GM23338 (cell line): Measurements from ENCODE around the gene COL16A1. TPM values are rescaled to one million over a fixed set of nuclear protein-coding genes. Genes with fewer than 3 reads are reported as not detected.

Source experiments
- ATAC-seq: fragments of 200-7000 bp; cut with Tn5 transposase; 3 replicates; pipeline ENCODE4 v1.9.1; 2020
- DNase-seq: peaks from one replicate; pipeline ENCODE4 v3.0.0-alpha.2; 2015; ENCODE audit warnings: low spot score
- H2AFZ ChIP-seq: fragments of 200-600 bp; sonication (generic); 2 replicates; pipeline ENCODE4 v1.8.0; 2016; ENCODE audit warnings: antibody characterized with exemption, mild to moderate bottlenecking, moderate library complexity
- H3F3A ChIP-seq: fragments of 200-600 bp; sonication (generic); replicated peaks from 2 replicates; pipeline ENCODE4 v1.8.0; 2017; ENCODE audit warnings: antibody characterized with exemption, mixed run types, low read depth
- H3K27ac ChIP-seq: fragments of 200-600 bp; sonication (generic); 2 replicates; pipeline ENCODE4 v1.6.1; 2016; ENCODE audit warnings: low read depth
- H3K27me3 ChIP-seq: fragments of 200-600 bp; sonication (generic); 2 replicates; pipeline ENCODE4 v1.8.0; 2016; ENCODE audit warnings: mild to moderate bottlenecking, mixed run types, moderate library complexity; ENCODE audit not compliant: insufficient read depth
- H3K36me3 ChIP-seq: fragments of 200-600 bp; sonication (generic); 2 replicates; pipeline ENCODE4 v1.8.0; 2016; ENCODE audit warnings: mild to moderate bottlenecking; ENCODE audit not compliant: insufficient read depth
- H3K4me1 ChIP-seq: fragments of 200-600 bp; sonication (generic); 2 replicates; pipeline ENCODE4 v1.8.0; 2016; ENCODE audit warnings: mild to moderate bottlenecking, moderate library complexity; ENCODE audit not compliant: insufficient read depth
- H3K4me2 ChIP-seq: fragments of 200-600 bp; sonication (generic); 2 replicates; pipeline ENCODE4 v1.7.1; 2017; ENCODE audit warnings: mixed run types
- H3K4me3 ChIP-seq: fragments of 200-600 bp; sonication (generic); 2 replicates; pipeline ENCODE4 v1.6.1; 2016; ENCODE audit warnings: mixed run types
- H3K79me2 ChIP-seq: fragments of 200-600 bp; sonication (generic); replicated peaks from 2 replicates; pipeline ENCODE4 v1.8.0; 2017; ENCODE audit warnings: mild to moderate bottlenecking; ENCODE audit not compliant: insufficient read depth
- H3K9me2 ChIP-seq: fragments of 200-600 bp; sonication (generic); 2 replicates; pipeline ENCODE4 v1.8.0; 2017; ENCODE audit not compliant: insufficient read depth
- H4K20me1 ChIP-seq: fragments of 200-600 bp; sonication (generic); replicated peaks from 2 replicates; pipeline ENCODE4 v1.8.0; 2017; ENCODE audit warnings: mild to moderate bottlenecking; ENCODE audit not compliant: insufficient read depth
- H3K27ac Mint-ChIP-seq: 2 replicates; pipeline ENCODE4 v1.8.0; 2020; ENCODE audit warnings: inconsistent platforms, mild to moderate bottlenecking, moderate library complexity, mixed read lengths
- H3K27me3 Mint-ChIP-seq: 3 replicates; pipeline ENCODE4 v1.8.0; 2022; ENCODE audit warnings: low read depth, mild to moderate bottlenecking, moderate library complexity, mixed read lengths, inconsistent platforms; ENCODE audit not compliant: insufficient read depth, poor library complexity
- H3K36me3 Mint-ChIP-seq: 3 replicates; pipeline ENCODE4 v1.8.0; 2021; ENCODE audit warnings: low read depth, mild to moderate bottlenecking, inconsistent platforms, moderate library complexity, mixed read lengths
- H3K4me1 Mint-ChIP-seq: 3 replicates; pipeline ENCODE4 v1.8.0; 2020; ENCODE audit warnings: mild to moderate bottlenecking, inconsistent platforms, mixed read lengths
- H3K4me3 Mint-ChIP-seq: 3 replicates; pipeline ENCODE4 v1.8.0; 2021; ENCODE audit warnings: moderate library complexity, mild to moderate bottlenecking, inconsistent platforms, mixed read lengths
- H3K9me3 Mint-ChIP-seq: 3 replicates; pipeline ENCODE4 v1.8.0; 2020; ENCODE audit warnings: moderate library complexity, mild to moderate bottlenecking, inconsistent platforms, mixed read lengths
- CREB1 ChIP-seq: fragments of 250-450 bp; sonication (Bioruptor Pico); IDR thresholded peaks from 2 replicates; pipeline ENCODE4 v1.5.0; 2020; ENCODE audit warnings: low read depth, mild to moderate bottlenecking, moderate library complexity
- CTCF ChIP-seq, 2 experiments: fragments of 200-600 bp in 1 of 2; sonication (generic) in 1 of 2; conservative IDR thresholded peaks; 2 replicates each; pipeline versions ENCODE4 v1.5.1 to v1.6.1; 2016 to 2017; ENCODE audit warnings: antibody characterized with exemption in 2 of 2, low read depth in 2 of 2, mild to moderate bottlenecking in 2 of 2, moderate library complexity in 1 of 2
- ETS1 ChIP-seq: IDR thresholded peaks from 2 replicates; pipeline ENCODE4 v1.6.1; 2016; ENCODE audit warnings: antibody characterized with exemption
- EZH2 ChIP-seq: fragments of 200-600 bp; sonication (generic); IDR thresholded peaks from one replicate; pipeline ENCODE4 v1.8.0; 2017; ENCODE audit warnings: antibody characterized with exemption, mild to moderate bottlenecking, low read depth; ENCODE audit not compliant: unreplicated experiment
- EZH2phosphoT487 ChIP-seq: fragments of 200-600 bp; sonication (generic); IDR thresholded peaks from one replicate; pipeline ENCODE4 v1.8.1; 2018; ENCODE audit warnings: antibody characterized with exemption; ENCODE audit not compliant: unreplicated experiment
- JUNB ChIP-seq: IDR thresholded peaks from one replicate; pipeline ENCODE4 v1.6.1; 2016; ENCODE audit warnings: antibody characterized with exemption; ENCODE audit not compliant: unreplicated experiment
- NANOG ChIP-seq: IDR thresholded peaks from 2 replicates; pipeline ENCODE4 v1.6.1; 2016; ENCODE audit warnings: antibody characterized with exemption, borderline replicate concordance
- POLR2AphosphoS5 ChIP-seq: IDR thresholded peaks from 2 replicates; pipeline ENCODE4 v1.6.1; 2016; ENCODE audit warnings: antibody characterized with exemption, low read depth
- REST ChIP-seq: IDR thresholded peaks from one replicate; pipeline ENCODE4 v1.6.1; 2018; ENCODE audit warnings: antibody characterized with exemption; ENCODE audit not compliant: unreplicated experiment
- STAT1 ChIP-seq: IDR thresholded peaks from one replicate; pipeline ENCODE4 v1.6.1; 2016; ENCODE audit warnings: antibody characterized with exemption; ENCODE audit not compliant: unreplicated experiment
- ZNF114 ChIP-seq: fragments of 250-450 bp; sonication (Bioruptor Pico); IDR thresholded peaks from 2 replicates; pipeline ENCODE4 v1.5.0; 2020; ENCODE audit warnings: mild to moderate bottlenecking, moderate library complexity
- ZNF331 ChIP-seq: fragments of 250-450 bp; sonication (Bioruptor Pico); IDR thresholded peaks from 2 replicates; pipeline ENCODE4 v1.5.0; 2020; ENCODE audit warnings: low read depth, mild to moderate bottlenecking, moderate library complexity
- ZNF462 ChIP-seq: fragments of 250-450 bp; sonication (Bioruptor Pico); IDR thresholded peaks from 2 replicates; pipeline ENCODE4 v1.5.0; 2020; ENCODE audit warnings: mild to moderate bottlenecking, moderate library complexity
- polyA plus RNA-seq: library from polyadenylated mRNA; unstranded; fragments of >200 nt; fragmentation: Nextera tagmentation; extraction: Ambion mirVana; gene quantifications from 2 replicates; pipeline ENCODE4 v1.2.1, GENCODE V29; 2016
- total RNA-seq: library from RNA; depleted of rRNA; stranded (reverse); fragments of >200 nt; shearing (Covaris generic); gene quantifications from 2 replicates; pipeline ENCODE4 v1.2.3, GENCODE V29; 2014

COL16A1 gene
- total and polyA plus RNA-seq, 2 experiments from 2014 or later, result 4.2 to 13.2 TPM

GRCh38 chr1:31623365-31623764 is 80.5 kb downstream of the COL16A1 start:
- no peak overlapping the region for H3K4me3 ChIP-seq
- Mint-ChIP-seq H3K36me3 (no peaks in the 10 kb centered on the region; the same call in 2 of the 3 replicates), H3K27ac (no peak overlapping the region), H3K4me3 (no peak overlapping the region), H3K27me3 (peaks cover 14% of the 10 kb centered on the region), H3K4me1 (peaks cover 4% of the 10 kb centered on the region; the same call in 2 of the 3 replicates), H3K9me3 (no peaks in the 10 kb centered on the region)
- ATAC-seq (no peak), DNase-seq (no peak)
- no peak overlapping the region for H3K4me2 ChIP-seq
- H4K20me1 ChIP-seq, result no peaks in the 10 kb centered on the region
- H2AFZ ChIP-seq, result no peak overlapping the region
- H3K4me1 ChIP-seq, result no peaks in the 10 kb centered on the region
- no peaks in the 10 kb centered on the region for H3K36me3 ChIP-seq
- H3K9me2 ChIP-seq, result no peaks in the 10 kb centered on the region
- no peaks in the 10 kb centered on the region for H3F3A ChIP-seq
- no peaks in the 10 kb centered on the region for H3K79me2 ChIP-seq
- H3K27me3 ChIP-seq, result no peaks in the 10 kb centered on the region
- H3K27ac ChIP-seq, result no peak overlapping the region
- TF ChIP-seq EZH2, result no peak
- TF ChIP-seq JUNB, result no peak
- TF ChIP-seq ZNF462 (CRISPR knock-in tag), result no peak
- TF ChIP-seq ZNF331 (CRISPR knock-in tag), result no peak
- TF ChIP-seq CTCF (conservative IDR thresholded peaks at IDR 0.05; ENCODE audit: low read depth in 2 of 2), result no peak
- no peak for TF ChIP-seq STAT1
- TF ChIP-seq POLR2AphosphoS5, result no peak
- no peak for TF ChIP-seq ETS1
- TF ChIP-seq ZNF114 (CRISPR knock-in tag), result no peak
- no peak for TF ChIP-seq REST
- no peak for TF ChIP-seq EZH2phosphoT487
- TF ChIP-seq CREB1 (CRISPR knock-in tag), result no peak
- TF ChIP-seq NANOG, result no peak
